Naive B cell (primary cell): ENCODE results near the gene ATXN8OS. TPM values are rescaled to one million over a fixed set of nuclear protein-coding genes. Genes with fewer than 3 reads are reported as not detected.
"Not testable (repeated sequence)": the region's sequence is repeated elsewhere in the genome, so short reads cannot be mapped to it uniquely, and the experiment has no call there.

Source experiments
- ATAC-seq, 2 donors: fragments of 150-1000 bp; cut with Tn5 transposase; 2 replicates each; pipeline ENCODE4 v1.10.0; 2021; ENCODE audit warnings: low read depth in 2 of 2, mild to moderate bottlenecking in 2 of 2, moderate library complexity in 2 of 2
- DNase-seq: peaks from one replicate; pipeline ENCODE4 v3.0.0; 2022
- H3K27ac Mint-ChIP-seq, 6 donors: one replicate each; pipeline ENCODE4 v1.8.0; 2020 to 2022; ENCODE audit warnings: mild to moderate bottlenecking in 6 of 6, mixed read lengths in 6 of 6, moderate library complexity in 5 of 6, inconsistent platforms in 2 of 6
- H3K27me3 Mint-ChIP-seq, 3 donors: one replicate each; pipeline ENCODE4 v1.8.0; 2021 to 2022; ENCODE audit warnings: mixed read lengths in 3 of 3, mild to moderate bottlenecking in 1 of 3
- H3K36me3 Mint-ChIP-seq, 2 donors: one replicate each; pipeline ENCODE4 v1.8.0; 2020 to 2022; ENCODE audit warnings: mixed read lengths in 2 of 2, inconsistent platforms in 1 of 2, mild to moderate bottlenecking in 1 of 2
- H3K4me1 Mint-ChIP-seq, 3 donors: one replicate each; pipeline ENCODE4 v1.8.0; 2020 to 2022; ENCODE audit warnings: mixed read lengths in 3 of 3, inconsistent platforms in 1 of 3, mild to moderate bottlenecking in 1 of 3, moderate library complexity in 1 of 3
- H3K4me3 Mint-ChIP-seq, 8 donors: one replicate each; pipeline ENCODE4 v1.8.0; 2020 to 2022; ENCODE audit warnings: mild to moderate bottlenecking in 8 of 8, mixed read lengths in 8 of 8, moderate library complexity in 8 of 8, inconsistent platforms in 2 of 8
- H3K9me3 Mint-ChIP-seq, 7 donors: one replicate each; pipeline ENCODE4 v1.8.0; 2020 to 2022; ENCODE audit warnings: mixed read lengths in 7 of 7, mild to moderate bottlenecking in 5 of 7, inconsistent platforms in 2 of 7, moderate library complexity in 1 of 7
- polyA plus RNA-seq, 6 donors: library from polyadenylated mRNA; unstranded; fragments of 300-500 nt; fragmentation: Illumina TruSeq; gene quantifications; one replicate each; pipeline ENCODE4 v1.2.3, GENCODE V29; 2021; ENCODE audit warnings: low read depth in 6 of 6

The ATXN8OS gene
- polyA plus RNA-seq, result not detected

DNA sequence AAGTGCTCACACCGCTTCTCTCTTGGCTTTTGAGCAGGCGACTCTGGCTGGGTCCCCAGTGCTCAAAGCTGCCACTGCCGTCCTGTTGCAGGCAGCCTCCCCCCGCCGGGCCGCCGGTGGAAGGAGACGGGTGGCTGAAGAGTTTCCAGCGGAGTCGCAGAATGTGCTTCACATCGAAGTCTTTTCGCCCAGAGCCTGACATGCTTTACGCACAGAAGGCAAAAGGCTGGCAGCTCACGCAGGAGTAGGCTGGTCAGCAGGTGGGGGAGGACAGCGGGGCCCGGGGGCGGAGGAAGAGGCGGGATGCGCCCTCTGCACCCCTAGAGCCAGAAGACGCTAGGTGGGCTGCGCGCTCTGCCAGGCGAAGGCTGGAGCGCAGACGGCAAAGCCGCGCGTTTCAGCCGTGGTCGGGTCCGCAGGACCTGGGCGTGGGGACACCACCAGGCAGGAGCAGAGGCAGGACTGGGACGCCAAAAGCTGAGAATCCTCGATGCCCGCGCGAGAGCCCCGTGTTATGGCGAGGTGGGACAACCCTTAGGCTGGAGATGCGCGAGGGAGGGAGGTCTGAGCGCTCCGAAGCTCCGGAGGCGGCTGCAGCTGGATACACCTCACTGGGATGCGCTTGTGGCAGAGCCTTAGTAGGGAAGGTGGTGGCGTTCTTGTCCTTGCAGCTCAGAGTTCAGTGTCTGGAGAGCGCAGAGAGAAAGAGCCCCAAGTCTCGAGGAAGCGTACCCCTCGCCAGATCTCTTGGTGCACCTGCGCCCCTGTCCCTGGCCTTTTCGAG, at the start of gene ATXN8OS:
TSS of gene ATXN8OS (plus strand) at position 329 of the 784 bp plus-strand sequence.
- H3K4me1 Mint-ChIP-seq, result peaks cover 0 to 2% (median 0%) of the 10 kb centered on the region in 3 donors
- H3K27me3 Mint-ChIP-seq, result peaks cover 0 to 9% (median 0%) of the 10 kb centered on the region in 3 donors
- DNase-seq (no peak), ATAC-seq (no peak)
- no peaks in the 10 kb centered on the region for H3K36me3 Mint-ChIP-seq
- peaks cover 0 to 9% (median 2%) of the 10 kb centered on the region in 7 donors for H3K9me3 Mint-ChIP-seq
- H3K4me3 Mint-ChIP-seq, result no peak within 1 kb of the TSS
- H3K27ac Mint-ChIP-seq, result no peak within 1 kb of the TSS

DNA sequence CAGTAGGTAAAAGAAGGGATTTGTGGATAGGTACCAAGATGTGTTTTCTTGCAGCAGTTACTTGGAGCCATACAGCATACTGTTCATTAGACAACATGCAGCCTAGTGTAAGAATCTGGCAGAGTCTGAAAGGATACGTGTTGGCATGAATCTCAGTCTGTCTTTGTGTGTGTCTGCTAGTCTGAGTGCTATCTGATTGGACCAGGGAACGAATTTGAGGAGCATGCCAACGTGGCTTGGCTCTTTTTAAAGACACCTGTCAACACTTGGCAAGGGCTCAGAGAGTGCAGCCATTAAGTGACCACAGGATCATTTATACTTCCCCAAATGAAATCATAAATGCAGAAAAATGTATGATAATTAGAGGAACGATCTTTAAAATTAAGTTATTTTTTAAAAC, 27.6 kb upstream of the ATXN8OS start:
- H3K9me3 Mint-ChIP-seq, result peaks cover 0 to 13% (median 6%) of the 10 kb centered on the region in 7 donors
- H3K4me1 Mint-ChIP-seq, result no peaks in the 10 kb centered on the region
- no peak overlapping the region for H3K4me3 Mint-ChIP-seq
- no peak for ATAC-seq
- H3K36me3 Mint-ChIP-seq, result no peaks in the 10 kb centered on the region
- H3K27ac Mint-ChIP-seq, result no peak overlapping the region
- no peak for DNase-seq
- no peaks in the 10 kb centered on the region for H3K27me3 Mint-ChIP-seq

DNA sequence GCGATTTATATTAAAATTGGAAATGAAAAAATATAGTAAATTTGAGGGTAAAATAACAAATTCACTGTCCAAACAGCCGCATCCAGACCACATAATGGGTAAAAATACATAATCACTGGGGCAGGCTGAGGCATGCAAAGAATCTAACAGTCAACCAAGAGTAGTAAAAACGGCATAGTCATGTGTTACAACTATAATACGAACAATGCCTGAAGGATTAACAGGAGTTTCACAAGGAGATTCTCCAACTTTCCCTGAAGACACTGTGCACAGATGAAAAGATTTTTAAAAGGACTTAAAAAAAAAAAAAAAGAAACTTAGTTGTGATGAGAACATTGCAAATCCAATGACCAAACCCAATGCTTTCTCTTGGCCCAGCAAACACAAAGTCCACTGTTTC, 20.4 kb upstream of the ATXN8OS start:
- ATAC-seq, result no peak
- no peak overlapping the region for H3K27ac Mint-ChIP-seq
- H3K9me3 Mint-ChIP-seq, result peaks cover 3 to 18% (median 8%) of the 10 kb centered on the region in 7 donors

DNA sequence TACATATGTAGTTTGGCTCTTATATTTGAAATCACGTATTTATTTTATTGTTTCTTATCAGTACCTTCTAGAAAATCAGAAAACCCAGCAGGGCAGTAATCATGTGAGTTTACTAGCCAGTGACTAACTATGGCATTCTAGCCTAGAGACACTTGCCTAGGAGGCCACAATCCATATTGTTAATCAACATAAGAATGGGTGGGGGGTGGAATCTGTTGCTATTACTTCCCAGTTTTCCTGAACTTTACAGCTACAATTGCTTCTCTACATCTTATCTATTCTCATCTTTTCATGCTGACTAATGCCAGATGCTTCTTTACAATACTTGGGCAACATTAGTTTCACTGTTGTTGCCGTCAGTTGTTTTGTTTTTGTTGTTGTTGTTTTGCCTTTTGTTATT, 18.7 kb upstream of the ATXN8OS start:
- Mint-ChIP-seq H3K4me3 (no peak overlapping the region), H3K27ac (no peak overlapping the region), H3K27me3 (no peaks in the 10 kb centered on the region), H3K36me3 (no peaks in the 10 kb centered on the region), H3K9me3 (peaks cover 2 to 18% (median 10%) of the 10 kb centered on the region in 7 donors), H3K4me1 (no peaks in the 10 kb centered on the region)
- ATAC-seq (no peak), DNase-seq (no peak)

More for the DNA sequence above, 20.4 kb upstream of the ATXN8OS start:
- Mint-ChIP-seq H3K4me1 (no peaks in the 10 kb centered on the region), H3K27me3 (no peaks in the 10 kb centered on the region), H3K36me3 (no peaks in the 10 kb centered on the region), H3K4me3 (no peak overlapping the region)
- no peak for DNase-seq

DNA sequence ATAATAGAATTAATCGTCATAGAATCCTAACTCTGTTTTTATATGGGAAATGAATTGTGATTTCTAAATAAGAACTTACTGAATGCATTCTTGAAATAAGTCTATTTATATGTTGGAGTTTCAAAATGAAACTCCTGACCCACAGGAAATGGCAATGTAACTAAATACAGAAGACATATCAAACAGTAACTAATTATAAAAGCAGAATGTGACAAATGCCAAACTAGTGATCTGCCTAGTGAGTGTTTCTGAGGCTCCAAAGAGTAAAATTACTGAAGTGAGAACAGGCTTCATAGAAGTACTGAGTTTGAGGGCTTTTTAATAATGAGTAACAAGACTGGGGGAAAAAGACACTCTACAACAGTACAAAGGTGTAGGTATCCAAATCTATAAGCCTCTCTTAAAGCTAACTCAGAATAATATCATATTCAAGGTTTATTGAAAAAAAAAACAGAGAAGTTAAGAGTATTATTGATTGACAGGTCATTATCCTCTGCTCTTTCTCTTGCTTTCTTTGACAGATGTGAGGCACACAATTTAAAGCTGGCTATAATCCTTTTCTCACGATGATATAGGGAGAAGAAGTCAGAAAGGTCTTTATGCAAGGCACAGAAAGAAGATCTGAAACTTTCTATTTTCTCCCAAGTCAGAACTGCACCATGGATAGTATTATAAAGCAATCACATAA, 17.4 kb upstream of the ATXN8OS start:
- no peak overlapping the region for H3K4me3 Mint-ChIP-seq
- no peak for DNase-seq
- no peaks in the 10 kb centered on the region for H3K36me3 Mint-ChIP-seq
- H3K4me1 Mint-ChIP-seq, result no peaks in the 10 kb centered on the region
- no peak overlapping the region for H3K27ac Mint-ChIP-seq
- H3K9me3 Mint-ChIP-seq, result peaks cover 2 to 14% (median 6%) of the 10 kb centered on the region in 7 donors
- no peaks in the 10 kb centered on the region for H3K27me3 Mint-ChIP-seq
- ATAC-seq, result no peak

DNA sequence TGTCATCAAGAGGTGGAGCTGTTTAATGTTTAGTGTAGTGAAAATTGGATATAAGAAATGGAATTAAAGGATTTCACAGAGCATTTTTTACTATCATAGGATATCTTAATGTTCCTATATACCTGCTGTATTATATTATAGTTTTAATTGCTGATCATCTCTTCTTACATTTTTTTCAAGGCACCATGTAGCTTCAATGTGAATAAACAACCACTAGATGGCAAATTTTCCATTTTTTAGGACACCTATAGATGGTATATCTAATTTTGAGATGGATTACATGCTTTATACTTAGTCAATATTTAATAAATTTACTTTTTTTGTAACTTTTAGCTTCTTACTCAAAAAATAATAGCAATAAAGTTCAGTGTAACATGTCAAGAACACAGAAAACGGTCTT, 9.0 kb upstream of the ATXN8OS start:
- DNase-seq (no peak), ATAC-seq (no peak)
- H3K4me1 Mint-ChIP-seq, result no peaks in the 10 kb centered on the region
- peaks cover 0 to 7% (median 0%) of the 10 kb centered on the region in 7 donors for H3K9me3 Mint-ChIP-seq
- no peak overlapping the region for H3K27ac Mint-ChIP-seq
- H3K27me3 Mint-ChIP-seq, result no peaks in the 10 kb centered on the region
- no peak overlapping the region for H3K4me3 Mint-ChIP-seq
- H3K36me3 Mint-ChIP-seq, result no peaks in the 10 kb centered on the region

DNA sequence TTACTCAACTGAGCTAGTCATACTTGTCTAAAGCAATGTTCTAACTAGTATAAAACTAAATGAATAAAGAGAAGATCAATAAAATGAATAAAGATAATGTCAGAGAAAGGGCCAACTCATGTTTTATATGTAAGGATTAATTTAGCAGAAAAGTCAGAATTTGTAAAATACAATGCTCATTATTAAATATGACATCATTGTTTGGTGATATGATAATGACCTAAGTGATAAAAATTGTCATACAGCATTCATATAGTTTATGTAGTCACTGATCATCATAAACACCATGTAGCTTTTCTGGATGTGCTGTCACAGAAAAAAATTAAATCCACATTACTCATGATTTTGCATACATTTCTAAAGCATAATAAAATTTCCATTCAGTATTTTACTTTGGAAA, 3.1 kb upstream of the ATXN8OS start:
- no peak overlapping the region for H3K27ac Mint-ChIP-seq
- H3K4me3 Mint-ChIP-seq, result no peak overlapping the region
- DNase-seq (no peak), ATAC-seq (no peak)
- H3K36me3 Mint-ChIP-seq, result no peaks in the 10 kb centered on the region
- H3K27me3 Mint-ChIP-seq, result peaks cover 0 to 9% (median 0%) of the 10 kb centered on the region in 3 donors
- peaks cover 0 to 2% (median 0%) of the 10 kb centered on the region in 3 donors for H3K4me1 Mint-ChIP-seq
- H3K9me3 Mint-ChIP-seq, result peaks cover 0 to 9% (median 2%) of the 10 kb centered on the region in 7 donors

DNA sequence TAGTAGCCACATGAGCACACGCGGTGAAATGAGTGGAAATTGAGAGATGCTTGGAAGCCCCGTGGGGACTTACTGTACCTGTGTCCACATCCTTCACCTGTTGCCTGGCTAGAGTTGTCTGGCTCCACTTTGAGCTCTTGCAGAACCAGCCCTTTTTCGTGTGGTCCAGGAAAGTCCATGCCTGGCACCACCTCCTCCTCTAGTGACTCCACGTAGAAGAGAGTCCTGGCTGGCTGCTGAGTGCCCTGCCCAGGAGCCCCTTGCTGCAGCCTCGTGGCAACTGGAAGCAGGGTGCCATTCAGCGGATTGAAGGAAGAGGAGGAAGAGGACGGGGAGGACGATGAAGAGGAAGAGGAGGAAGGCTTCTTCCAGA, 515 bp upstream of the ATXN8OS start:
- H3K27ac Mint-ChIP-seq, result no peak overlapping the region
- ATAC-seq (no peak), DNase-seq (no peak)
- H3K4me1 Mint-ChIP-seq, result peaks cover 0 to 2% (median 0%) of the 10 kb centered on the region in 3 donors
- H3K4me3 Mint-ChIP-seq, result no peak overlapping the region
- H3K9me3 Mint-ChIP-seq, result peaks cover 0 to 9% (median 2%) of the 10 kb centered on the region in 7 donors
- H3K27me3 Mint-ChIP-seq, result peaks cover 0 to 9% (median 0%) of the 10 kb centered on the region in 3 donors
- no peaks in the 10 kb centered on the region for H3K36me3 Mint-ChIP-seq

DNA sequence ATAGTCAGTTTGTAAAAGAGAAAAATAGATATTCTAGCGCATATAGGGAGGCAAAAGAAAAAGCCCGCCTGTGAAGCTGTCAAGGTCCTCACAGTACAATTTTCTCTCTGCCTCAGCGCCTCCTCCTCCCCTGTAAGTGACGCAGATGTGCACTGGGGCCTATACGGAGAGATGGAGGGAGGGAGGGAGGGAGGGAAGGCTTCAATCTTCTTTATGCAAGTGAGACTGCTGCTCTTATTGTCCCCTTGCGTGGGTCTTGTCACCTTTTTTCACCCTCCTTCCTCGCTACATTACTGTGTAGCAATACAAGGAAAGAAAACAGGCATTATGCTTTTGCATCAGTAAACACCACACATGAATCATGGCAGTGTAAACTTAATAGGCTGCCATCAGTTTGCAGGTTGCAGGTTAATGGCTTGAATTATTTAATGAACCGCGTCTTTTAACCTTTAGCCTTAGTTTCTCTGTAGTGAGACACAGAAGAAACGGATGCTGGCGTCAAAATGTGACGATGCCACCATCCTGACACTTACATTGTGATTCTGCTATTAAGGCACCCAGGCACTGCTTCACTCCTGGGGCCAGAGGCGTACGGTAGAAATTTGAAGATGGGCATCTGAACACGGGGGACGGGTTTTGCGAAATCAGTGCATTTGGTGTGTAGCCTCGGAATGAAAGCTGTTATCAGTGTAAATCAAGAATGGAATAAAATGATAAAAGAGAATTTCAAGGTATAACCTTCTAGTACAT, 905 bp downstream of the ATXN8OS start, which contains the start of gene KLHL1:
TSS of gene KLHL1 (minus strand) at position 97 of the 750 bp plus-strand sequence. CDS start 753 bp downstream, outside the sequence.
- no peak within 1 kb of the TSS for H3K27ac Mint-ChIP-seq
- H3K4me3 Mint-ChIP-seq, result no peak within 1 kb of the TSS
- ATAC-seq (no peak), DNase-seq (no peak)
- no peaks in the 10 kb centered on the region for H3K36me3 Mint-ChIP-seq
- peaks cover 0 to 2% (median 0%) of the 10 kb centered on the region in 3 donors for H3K4me1 Mint-ChIP-seq
- peaks cover 0 to 9% (median 0%) of the 10 kb centered on the region in 7 donors for H3K9me3 Mint-ChIP-seq
- H3K27me3 Mint-ChIP-seq, result peaks cover 0 to 9% (median 0%) of the 10 kb centered on the region in 3 donors

DNA sequence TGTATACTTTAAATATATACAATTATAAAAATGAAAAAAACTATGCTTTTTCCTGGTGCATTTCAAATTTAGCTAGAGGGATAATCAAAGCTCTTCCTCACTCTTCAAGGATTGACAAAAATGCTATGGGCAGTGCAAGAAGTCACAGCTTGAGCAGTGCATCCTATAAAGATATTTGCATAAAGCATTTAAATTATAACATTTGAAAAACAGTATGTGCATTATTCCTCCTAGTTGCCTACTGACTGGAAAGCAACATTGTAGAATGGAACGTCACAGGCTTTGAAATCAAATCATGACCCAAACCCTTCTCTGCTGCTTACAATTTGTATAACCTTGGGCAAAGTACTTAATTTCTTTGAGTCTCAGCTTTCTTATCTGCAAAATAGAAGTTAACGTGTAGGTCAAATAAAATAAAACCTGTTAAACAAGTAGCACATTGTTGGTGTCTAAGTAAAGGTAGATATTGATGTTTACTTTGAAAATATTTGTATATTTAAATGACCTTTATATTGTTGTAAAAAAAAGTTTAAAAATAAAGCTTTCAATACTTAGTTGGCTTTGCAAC, 9.8 kb downstream of the ATXN8OS start:
- DNase-seq (no peak), ATAC-seq (no peak)
- no peak overlapping the region for H3K27ac Mint-ChIP-seq
- H3K4me1 Mint-ChIP-seq, result no peaks in the 10 kb centered on the region
- no peaks in the 10 kb centered on the region for H3K27me3 Mint-ChIP-seq
- no peak overlapping the region for H3K4me3 Mint-ChIP-seq
- H3K36me3 Mint-ChIP-seq, result no peaks in the 10 kb centered on the region
- peaks cover 0 to 8% (median 0%) of the 10 kb centered on the region in 7 donors for H3K9me3 Mint-ChIP-seq

DNA sequence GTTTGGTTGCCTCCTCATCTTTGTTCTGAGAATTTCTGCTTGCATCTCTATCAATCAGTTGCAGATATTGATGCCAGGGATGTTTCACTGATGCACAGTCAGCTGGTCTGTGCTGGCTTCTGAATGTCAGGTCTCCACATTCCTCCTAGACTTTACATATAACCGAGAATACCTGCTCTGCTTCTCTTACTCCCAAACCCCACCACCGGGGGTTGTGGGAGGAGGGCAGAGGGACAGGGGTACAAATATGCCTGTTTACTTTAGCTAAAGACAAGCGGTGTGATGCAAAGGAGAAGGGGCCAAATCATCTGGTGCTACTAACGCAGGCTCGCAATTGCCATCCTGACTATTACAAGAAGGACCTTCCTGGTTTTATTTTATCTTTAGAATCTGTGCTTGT, 18.1 kb downstream of the ATXN8OS start:
- H3K4me3 Mint-ChIP-seq, result no peak overlapping the region
- no peaks in the 10 kb centered on the region for H3K27me3 Mint-ChIP-seq
- ATAC-seq, result no peak
- H3K9me3 Mint-ChIP-seq, result peaks cover 0 to 5% (median 0%) of the 10 kb centered on the region in 7 donors
- no peak for DNase-seq
- no peak overlapping the region for H3K27ac Mint-ChIP-seq
- no peaks in the 10 kb centered on the region for H3K4me1 Mint-ChIP-seq
- H3K36me3 Mint-ChIP-seq, result no peaks in the 10 kb centered on the region

DNA sequence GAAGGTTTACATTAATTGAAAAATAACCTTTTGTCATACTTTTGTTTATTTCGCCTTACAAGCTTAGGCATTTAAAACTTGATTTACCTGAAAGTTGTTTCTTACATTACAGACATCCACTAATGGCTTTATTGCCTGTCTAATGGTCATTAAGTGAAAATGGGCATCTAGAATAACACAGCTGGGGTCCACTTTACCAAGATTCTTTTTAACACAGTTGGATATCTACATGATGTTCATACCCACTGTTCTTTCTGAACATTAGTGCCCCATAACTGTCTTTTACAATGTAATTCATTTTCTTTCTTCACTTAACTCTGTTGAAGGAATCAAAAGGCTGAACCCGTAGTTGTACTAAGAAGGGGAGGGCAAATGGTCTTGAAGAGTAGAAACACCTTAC, 20.5 kb downstream of the ATXN8OS start:
- Mint-ChIP-seq H3K4me1 (no peaks in the 10 kb centered on the region), H3K4me3 (no peak overlapping the region), H3K27ac (no peak overlapping the region), H3K27me3 (no peaks in the 10 kb centered on the region), H3K9me3 (peaks cover 0 to 11% (median 0%) of the 10 kb centered on the region in 7 donors), H3K36me3 (no peaks in the 10 kb centered on the region)
- DNase-seq, result no peak
- no peak for ATAC-seq

DNA sequence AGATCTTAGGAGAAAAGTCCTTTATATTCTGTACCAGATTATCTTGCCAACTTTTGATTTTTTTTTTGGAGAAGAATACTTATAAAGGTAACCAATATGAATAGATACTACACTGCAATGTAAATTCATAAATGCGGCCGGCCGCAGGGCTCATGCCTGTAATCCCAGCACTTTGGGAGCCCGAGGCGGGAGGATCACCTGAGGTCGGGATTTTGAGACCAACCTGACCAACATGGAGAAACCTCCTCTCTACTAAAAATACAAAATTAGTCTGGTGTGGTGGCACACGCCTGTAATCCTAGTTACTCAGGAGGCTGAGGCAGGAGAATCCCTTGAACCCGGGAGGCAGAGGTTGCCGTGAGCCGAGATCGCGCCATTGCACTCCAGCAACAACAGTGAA, 35.0 kb downstream of the ATXN8OS start:
- H3K4me1 Mint-ChIP-seq, H3K27me3 Mint-ChIP-seq, H3K4me3 Mint-ChIP-seq, H3K9me3 Mint-ChIP-seq, ATAC-seq, H3K27ac Mint-ChIP-seq, DNase-seq, H3K36me3 Mint-ChIP-seq: not testable (repeated sequence)
